ENCODE data around the gene CUL2.

GRCh38 chr10:35091994-35092790 is 2.1 kb upstream of the CUL2 start:
- TF ChIP-seq POLR2AphosphoS5 (IDR thresholded peaks at IDR 0.05; ENCODE audit: low read depth, low read length) (no peak), CTCF (IDR thresholded peaks at IDR 0.05) (no peak)
